Esophagus muscularis mucosa (tissue), 4 donors: ENCODE data around the gene ELOA. TPM values are rescaled to one million over a fixed set of nuclear protein-coding genes. Genes with fewer than 3 reads are reported as not detected.
"Not testable (repeated sequence)": the region's sequence is repeated elsewhere in the genome, so short reads cannot be mapped to it uniquely, and the experiment has no call there.

Experiments used
- DNase-seq: peaks from one replicate; pipeline ENCODE4 v3.0.0-alpha.2; 2017; ENCODE audit errors: extremely low spot score
- H3K27ac ChIP-seq, 4 donors: fragments of 200-600 bp; sonication (generic); replicated peaks in 1 of 4; 1 replicate in 3 of 4; 2 replicates in 1 of 4; pipeline ENCODE4 v1.5.1; 2016 to 2019; ENCODE audit warnings: mild to moderate bottlenecking in 1 of 4
- H3K27me3 ChIP-seq, 4 donors: fragments of 200-600 bp; sonication (generic); one replicate each; pipeline versions ENCODE4 v1.5.1 to v1.6.0; 2016 to 2019
- H3K36me3 ChIP-seq, 4 donors: fragments of 200-600 bp; sonication (generic); one replicate each; pipeline ENCODE4 v1.5.1; 2016 to 2019
- H3K4me1 ChIP-seq, 4 donors: fragments of 200-600 bp; sonication (generic); one replicate each; pipeline ENCODE4 v1.5.1; 2016 to 2019
- H3K4me3 ChIP-seq, 4 donors: fragments of 200-600 bp; sonication (generic); 1 replicate in 2 of 4; 2 replicates in 2 of 4; pipeline ENCODE4 v1.5.1; 2016 to 2019; ENCODE audit warnings: mild to moderate bottlenecking in 4 of 4, moderate library complexity in 1 of 4
- H3K9me3 ChIP-seq, 4 donors: fragments of 200-600 bp; sonication (generic); 1 replicate in 3 of 4; 2 replicates in 1 of 4; pipeline ENCODE4 v1.5.1; 2016 to 2019
- CTCF ChIP-seq, 3 experiments: fragments of 200-600 bp in 2 of 3; fragments of 450-650 bp in 1 of 3; sonication (generic) in 2 of 3; IDR thresholded peaks; one replicate each; pipeline ENCODE4 v1.5.1; 2017 to 2019; ENCODE audit warnings: antibody characterized with exemption in 3 of 3, mild to moderate bottlenecking in 2 of 3, moderate library complexity in 1 of 3
- EP300 ChIP-seq: sonication (generic); formaldehyde crosslinking; IDR thresholded peaks from one replicate; pipeline ENCODE4 v1.6.1; 2017; ENCODE audit warnings: antibody characterized with exemption
- POLR2A ChIP-seq: fragments of 450-650 bp; IDR thresholded peaks from one replicate; pipeline ENCODE4 v1.6.1; 2017; ENCODE audit warnings: antibody characterized with exemption, moderate library complexity, mild to moderate bottlenecking, low read depth
- POLR2AphosphoS5 ChIP-seq, 2 donors: sonication (generic); formaldehyde crosslinking; IDR thresholded peaks; one replicate each; pipeline ENCODE4 v1.6.1; 2017; ENCODE audit warnings: antibody characterized with exemption in 2 of 2
- WGBS: methylation state at CpG from one replicate; pipeline ENCODE4 v1.1.5; 2018; 5-methylcytosine and 5-hydroxymethylcytosine counted together
- intact Hi-C: fragments of 100-400 bp; cut with DNase I; formaldehyde crosslinking; loops from one replicate; pipeline ENCODE4 v1.15.1; 2023
- total RNA-seq, 4 donors: library from RNA; depleted of rRNA; stranded (reverse); fragments of >200 nt; gene quantifications; one replicate each; pipeline versions ENCODE4 v1.1.0 to v1.2.1, GENCODE V29; 2016

Gene ELOA
- total RNA-seq, 4 donors from 2014 or later = 35.7 to 45.4 (median 39.1) TPM

GRCh38 chr1:23801876-23802275, 58.6 kb downstream of the ELOA start:
- H3K4me1 ChIP-seq = peaks cover 21 to 31% (median 26%) of the 10 kb centered on the region in 4 donors
- peak overlapping the region in 1 of 4 donors; percentile 98 for H3K4me3 ChIP-seq
- peak overlapping the region; percentile 91 to 98 (median 95) for H3K27ac ChIP-seq
- H3K36me3 ChIP-seq = peaks cover 0 to 58% (median 33%) of the 10 kb centered on the region in 4 donors
- intact Hi-C loops = no loop called here
- H3K9me3 ChIP-seq = no peaks in the 10 kb centered on the region
- DNase-seq = no peak
- TF ChIP-seq EP300 (no peak), CTCF (IDR thresholded peaks at IDR 0.05) (no peak), POLR2A (peak; percentile 15), POLR2AphosphoS5 (IDR thresholded peaks at IDR 0.05) (no peak)
- H3K27me3 ChIP-seq = no peaks in the 10 kb centered on the region
- 58% methylated on average over 10 of the region's 10 CpGs for WGBS

- H3K27ac ChIP-seq, H3K27me3 ChIP-seq, intact Hi-C loops, H3K9me3 ChIP-seq, H3K4me3 ChIP-seq, DNase-seq: not testable (repeated sequence)
- peaks cover 0 to 58% (median 33%) of the 10 kb centered on the region in 4 donors for H3K36me3 ChIP-seq
- WGBS = 84% methylated on average over 7 of the region's 7 CpGs
- H3K4me1 ChIP-seq = peaks cover 21 to 31% (median 26%) of the 10 kb centered on the region in 4 donors
Measured at GRCh38 chr1:23802809-23803342, 59.6 kb downstream of the ELOA start.

GRCh38 chr1:23803674-23804073, 60.4 kb downstream of the ELOA start:
- Histone ChIP-seq H3K9me3 (no peaks in the 10 kb centered on the region), H3K27ac (no peak overlapping the region), H3K36me3 (peaks cover 0 to 56% (median 33%) of the 10 kb centered on the region in 4 donors), H3K27me3 (no peaks in the 10 kb centered on the region), H3K4me3 (no peak overlapping the region), H3K4me1 (peaks cover 21 to 28% (median 25%) of the 10 kb centered on the region in 4 donors)
- intact Hi-C loops = no loop called here
- DNase-seq = no peak
- TF ChIP-seq POLR2AphosphoS5 (IDR thresholded peaks at IDR 0.05) = no peak
- no peak for TF ChIP-seq EP300
- no peak for TF ChIP-seq CTCF (IDR thresholded peaks at IDR 0.05)
- TF ChIP-seq POLR2A = no peak
- 91% methylated on average over 5 of the region's 5 CpGs for WGBS

GRCh38 chr1:23804183-23804835, 61.0 kb downstream of the ELOA start:
- TF ChIP-seq EP300 (no peak), POLR2AphosphoS5 (IDR thresholded peaks at IDR 0.05) (no peak), POLR2A (no peak), CTCF (IDR thresholded peaks at IDR 0.05) (peak in 1 of 3 experiments; percentile 8)
- Histone ChIP-seq H3K4me1 (peaks cover 15 to 22% (median 19%) of the 10 kb centered on the region in 4 donors), H3K27me3 (no peaks in the 10 kb centered on the region), H3K4me3 (no peak overlapping the region), H3K36me3 (peaks cover 0 to 56% (median 32%) of the 10 kb centered on the region in 4 donors), H3K9me3 (no peaks in the 10 kb centered on the region), H3K27ac (no peak overlapping the region)
- no peak for DNase-seq
- WGBS = 80% methylated on average over 7 of the region's 7 CpGs
- intact Hi-C loops = no loop called here

GRCh38 chr1:23805025-23805424, 61.8 kb downstream of the ELOA start:
- H3K36me3 ChIP-seq = peaks cover 0 to 56% (median 32%) of the 10 kb centered on the region in 4 donors
- 88% methylated on average over 2 of the region's 2 CpGs for WGBS
- no peak overlapping the region for H3K4me3 ChIP-seq
- no peaks in the 10 kb centered on the region for H3K27me3 ChIP-seq
- DNase-seq = no peak
- no peaks in the 10 kb centered on the region for H3K9me3 ChIP-seq
- intact Hi-C loops = no loop called here
- peaks cover 7 to 21% (median 15%) of the 10 kb centered on the region in 4 donors for H3K4me1 ChIP-seq
- no peak overlapping the region for H3K27ac ChIP-seq
- no peak for TF ChIP-seq EP300
- no peak for TF ChIP-seq POLR2A
- no peak for TF ChIP-seq CTCF (IDR thresholded peaks at IDR 0.05)
- no peak for TF ChIP-seq POLR2AphosphoS5 (IDR thresholded peaks at IDR 0.05)
